HepG2 (cell line): ENCODE results near the gene SP9. TPM values are rescaled to one million over a fixed set of nuclear protein-coding genes. Genes with fewer than 3 reads are reported as not detected.

ENCODE experiments used
- ARID5B ChIP-seq: IDR thresholded peaks from 2 replicates; pipeline ENCODE4 v1.4.0; 2020; ENCODE audit warnings: mild to moderate bottlenecking, missing genetic modification reagents
- CTCF ChIP-seq: sonication (generic); formaldehyde crosslinking; IDR thresholded peaks from 2 replicates; pipeline ENCODE4 v1.5.0; 2020; ENCODE audit warnings: mild to moderate bottlenecking, missing genetic modification reagents, moderate library complexity
- ERF ChIP-seq: IDR thresholded peaks from 2 replicates; pipeline ENCODE4 v1.6.1; 2018; ENCODE audit warnings: missing biosample characterization, missing genetic modification reagents
- FOXK1 ChIP-seq: sonication (generic); formaldehyde crosslinking; IDR thresholded peaks from 2 replicates; pipeline ENCODE4 v1.4.0; 2020; ENCODE audit warnings: low read depth, missing genetic modification reagents, borderline replicate concordance
- NFYC ChIP-seq: IDR thresholded peaks from 2 replicates; pipeline ENCODE4 v1.6.1; 2016; ENCODE audit warnings: missing genetic modification reagents, missing compliant biosample characterization
- PAXIP1 ChIP-seq: sonication (generic); formaldehyde crosslinking; conservative IDR thresholded peaks from 2 replicates; pipeline ENCODE4 v1.4.0; 2020; ENCODE audit warnings: mild to moderate bottlenecking, missing genetic modification reagents, moderate library complexity
- TCF12 ChIP-seq, 2 experiments: fragments of 450-650 bp in 1 of 2; sonication (generic) in 1 of 2; formaldehyde crosslinking in 1 of 2; IDR thresholded peaks; 2 replicates each; pipeline versions ENCODE4 v1.6.1 to v1.8.0; 2017 to 2022; ENCODE audit warnings: antibody characterized with exemption in 1 of 2, mild to moderate bottlenecking in 1 of 2, missing genetic modification reagents in 1 of 2, moderate library complexity in 1 of 2
- THAP9 ChIP-seq: sonication (generic); formaldehyde crosslinking; IDR thresholded peaks from 2 replicates; pipeline ENCODE4; 2020; ENCODE audit warnings: missing genetic modification reagents, mild to moderate bottlenecking, borderline replicate concordance
- ZHX1 ChIP-seq: sonication (generic); formaldehyde crosslinking; IDR thresholded peaks from 2 replicates; pipeline ENCODE4 v1.8.1; 2022; ENCODE audit warnings: low read depth, mild to moderate bottlenecking, missing genetic modification reagents
- ZNF550 ChIP-seq: sonication (generic); formaldehyde crosslinking; IDR thresholded peaks from 2 replicates; pipeline ENCODE4 v1.4.0; 2020; ENCODE audit warnings: mild to moderate bottlenecking, missing genetic modification reagents, borderline replicate concordance
- ZNF781 ChIP-seq: sonication (generic); formaldehyde crosslinking; IDR thresholded peaks from 2 replicates; pipeline ENCODE4 v1.5.1; 2020; ENCODE audit warnings: borderline replicate concordance, mild to moderate bottlenecking, missing genetic modification reagents; ENCODE audit errors: not compliant biosample characterization
- polyA plus RNA-seq, 8 experiments: library from polyadenylated mRNA; depleted of rRNA in 3 of 8; stranded (reverse) in 7 of 8; unstranded in 1 of 8; fragments of >200 nt; fragmentation: Illumina TruSeq in 4 of 8; extraction: Trizol in 4 of 8; gene quantifications; 2 replicates each; pipeline versions ENCODE4 v1.2.1 to v1.2.3, GENCODE V29; 2011 to 2016; ENCODE audit warnings: low read depth in 4 of 8, missing spikeins in 1 of 8, mixed read lengths in 1 of 8; ENCODE audit not compliant: insufficient read depth in 1 of 8
- total RNA-seq, 5 experiments: library from RNA; depleted of rRNA; stranded (reverse); fragments of >200 nt; fragmentation: Illumina TruSeq; extraction: Trizol; gene quantifications; 2 replicates each; pipeline ENCODE4 v1.2.3, GENCODE V29; 2016; ENCODE audit warnings: low read depth in 1 of 5

Gene SP9
- total and polyA plus RNA-seq, 2 of the 13 experiments (the other 11 are each of a cell fraction or from before 2014, with no cell fraction given) = not detected

GRCh38 chr2:174340400-174341292 lies 5.9 kb downstream of the SP9 start (continued):
- TF ChIP-seq PAXIP1 (0 out of 2 replicates have a peak, but pooled peaks have one; percentile 23), ERF (CRISPR knock-in tag) (no peak), FOXK1 (no peak), NFYC (CRISPR knock-in tag) (no peak), ARID5B (CRISPR knock-in tag) (no peak), THAP9 (CRISPR knock-in tag) (peak; percentile 17; the same call in 1 of the 2 replicates), ZNF550 (CRISPR knock-in tag) (no peak), TCF12 (IDR thresholded peaks at IDR 0.05) (no peak), TCF12 (CRISPR knock-in tag; IDR thresholded peaks at IDR 0.05) (no peak), CTCF (no peak; the same call in 1 of the 2 replicates), ZHX1 (CRISPR knock-in tag) (no peak), ZNF781 (CRISPR knock-in tag) (no peak)
